A549 (cell line): ENCODE results near the gene POU6F1.

ENCODE experiments used
- BHLHE40 ChIP-seq: IDR thresholded peaks from 2 replicates; pipeline ENCODE4 v1.6.1; 2012; ENCODE audit warnings: low read depth, low read length, inconsistent platforms
- ESRRA ChIP-seq: fragments of 150-350 bp; IDR thresholded peaks from 2 replicates; pipeline ENCODE4 v1.6.1; 2014; ENCODE audit warnings: mild to moderate bottlenecking, low read length, borderline replicate concordance
- HOXB5 ChIP-seq: fragments of 250-450 bp; sonication (Bioruptor Pico); IDR thresholded peaks from 2 replicates; pipeline ENCODE4 v1.5.0; 2020; ENCODE audit warnings: mild to moderate bottlenecking, moderate library complexity
- KDM1A ChIP-seq: fragments of 200-600 bp; sonication (generic); IDR thresholded peaks from 2 replicates; pipeline ENCODE4 v1.6.1; 2016; ENCODE audit warnings: low read depth, mild to moderate bottlenecking
- NPAS2 ChIP-seq: fragments of 250-450 bp; sonication (Bioruptor Pico); IDR thresholded peaks from 2 replicates; pipeline ENCODE4 v1.8.0; 2022; ENCODE audit warnings: mild to moderate bottlenecking, moderate library complexity, borderline replicate concordance
- POLR2A ChIP-seq: IDR thresholded peaks from 2 replicates; pipeline ENCODE4 v1.6.1; 2012; ENCODE audit warnings: mild to moderate bottlenecking, low read length
- SMC3 ChIP-seq: fragments of >200 bp; sonication (Bioruptor Twin); formaldehyde crosslinking; IDR thresholded peaks from 3 replicates; pipeline ENCODE4 v1.6.1; 2018; ENCODE audit warnings: inconsistent platforms
- TF ChIP-seq, protein P1 (sequence below): fragments of >200 bp; sonication (Bioruptor Twin); formaldehyde crosslinking; IDR thresholded peaks from 3 replicates; pipeline ENCODE4 v1.5.1; 2016
- TF ChIP-seq, protein P2 (sequence below): fragments of 450-650 bp; IDR thresholded peaks from 2 replicates; pipeline ENCODE4 v1.6.1; 2014; ENCODE audit warnings: antibody characterized with exemption
- TF ChIP-seq, protein P3 (sequence below): IDR thresholded peaks from 2 replicates; pipeline ENCODE4 v1.6.1; 2012
- TF ChIP-seq, protein P4 (sequence below): fragments of 150-350 bp; IDR thresholded peaks from 2 replicates; pipeline ENCODE4 v1.6.1; 2014; ENCODE audit warnings: low read depth, mild to moderate bottlenecking, low read length
- TF ChIP-seq, protein P5 (sequence below): fragments of 200-600 bp; sonication (generic); IDR thresholded peaks from 2 replicates; pipeline ENCODE4 v1.6.1; 2016; ENCODE audit warnings: antibody characterized with exemption, mild to moderate bottlenecking, moderate library complexity
- TF ChIP-seq, protein P6 (sequence below): IDR thresholded peaks from 2 replicates; pipeline ENCODE4 v1.6.1; 2012
- TF ChIP-seq, protein P7 (sequence below): fragments of >200 bp; sonication (Bioruptor Twin); formaldehyde crosslinking; IDR thresholded peaks from 3 replicates; pipeline ENCODE4 v1.6.1; 2016

DNA sequence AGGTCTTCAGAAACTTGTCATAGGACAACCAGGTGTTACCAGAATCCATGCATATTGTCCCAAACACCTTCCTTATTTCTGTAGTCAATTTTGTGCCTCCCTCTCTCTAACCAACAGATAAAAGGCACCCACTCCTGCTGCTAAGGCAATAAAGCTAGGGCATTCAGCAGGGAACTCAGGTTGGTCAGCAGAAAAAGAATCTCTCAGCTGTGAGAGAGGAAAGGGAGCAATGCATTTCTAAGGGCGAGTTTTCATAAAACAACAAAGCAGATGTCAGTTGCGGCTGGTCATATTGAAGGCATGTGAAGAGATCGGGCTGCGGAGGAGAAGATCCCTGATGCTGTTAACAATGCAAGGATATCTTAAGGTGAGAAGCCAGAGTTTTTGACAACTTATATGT is 7.4 kb upstream of the POU6F1 start:
- TF ChIP-seq, protein P1, sequence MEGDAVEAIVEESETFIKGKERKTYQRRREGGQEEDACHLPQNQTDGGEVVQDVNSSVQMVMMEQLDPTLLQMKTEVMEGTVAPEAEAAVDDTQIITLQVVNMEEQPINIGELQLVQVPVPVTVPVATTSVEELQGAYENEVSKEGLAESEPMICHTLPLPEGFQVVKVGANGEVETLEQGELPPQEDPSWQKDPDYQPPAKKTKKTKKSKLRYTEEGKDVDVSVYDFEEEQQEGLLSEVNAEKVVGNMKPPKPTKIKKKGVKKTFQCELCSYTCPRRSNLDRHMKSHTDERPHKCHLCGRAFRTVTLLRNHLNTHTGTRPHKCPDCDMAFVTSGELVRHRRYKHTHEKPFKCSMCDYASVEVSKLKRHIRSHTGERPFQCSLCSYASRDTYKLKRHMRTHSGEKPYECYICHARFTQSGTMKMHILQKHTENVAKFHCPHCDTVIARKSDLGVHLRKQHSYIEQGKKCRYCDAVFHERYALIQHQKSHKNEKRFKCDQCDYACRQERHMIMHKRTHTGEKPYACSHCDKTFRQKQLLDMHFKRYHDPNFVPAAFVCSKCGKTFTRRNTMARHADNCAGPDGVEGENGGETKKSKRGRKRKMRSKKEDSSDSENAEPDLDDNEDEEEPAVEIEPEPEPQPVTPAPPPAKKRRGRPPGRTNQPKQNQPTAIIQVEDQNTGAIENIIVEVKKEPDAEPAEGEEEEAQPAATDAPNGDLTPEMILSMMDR: no peak
- TF ChIP-seq POLR2A (no peak), ESRRA (no peak), HOXB5 (no peak), SMC3 (no peak), BHLHE40 (no peak), NPAS2 (CRISPR knock-in tag) (no peak), KDM1A (no peak)
- TF ChIP-seq, protein P2, sequence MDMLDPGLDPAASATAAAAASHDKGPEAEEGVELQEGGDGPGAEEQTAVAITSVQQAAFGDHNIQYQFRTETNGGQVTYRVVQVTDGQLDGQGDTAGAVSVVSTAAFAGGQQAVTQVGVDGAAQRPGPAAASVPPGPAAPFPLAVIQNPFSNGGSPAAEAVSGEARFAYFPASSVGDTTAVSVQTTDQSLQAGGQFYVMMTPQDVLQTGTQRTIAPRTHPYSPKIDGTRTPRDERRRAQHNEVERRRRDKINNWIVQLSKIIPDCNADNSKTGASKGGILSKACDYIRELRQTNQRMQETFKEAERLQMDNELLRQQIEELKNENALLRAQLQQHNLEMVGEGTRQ: no peak
- TF ChIP-seq, protein P3, sequence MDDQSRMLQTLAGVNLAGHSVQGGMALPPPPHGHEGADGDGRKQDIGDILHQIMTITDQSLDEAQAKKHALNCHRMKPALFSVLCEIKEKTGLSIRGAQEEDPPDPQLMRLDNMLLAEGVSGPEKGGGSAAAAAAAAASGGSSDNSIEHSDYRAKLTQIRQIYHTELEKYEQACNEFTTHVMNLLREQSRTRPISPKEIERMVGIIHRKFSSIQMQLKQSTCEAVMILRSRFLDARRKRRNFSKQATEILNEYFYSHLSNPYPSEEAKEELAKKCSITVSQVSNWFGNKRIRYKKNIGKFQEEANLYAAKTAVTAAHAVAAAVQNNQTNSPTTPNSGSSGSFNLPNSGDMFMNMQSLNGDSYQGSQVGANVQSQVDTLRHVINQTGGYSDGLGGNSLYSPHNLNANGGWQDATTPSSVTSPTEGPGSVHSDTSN: no peak
- TF ChIP-seq, protein P4, sequence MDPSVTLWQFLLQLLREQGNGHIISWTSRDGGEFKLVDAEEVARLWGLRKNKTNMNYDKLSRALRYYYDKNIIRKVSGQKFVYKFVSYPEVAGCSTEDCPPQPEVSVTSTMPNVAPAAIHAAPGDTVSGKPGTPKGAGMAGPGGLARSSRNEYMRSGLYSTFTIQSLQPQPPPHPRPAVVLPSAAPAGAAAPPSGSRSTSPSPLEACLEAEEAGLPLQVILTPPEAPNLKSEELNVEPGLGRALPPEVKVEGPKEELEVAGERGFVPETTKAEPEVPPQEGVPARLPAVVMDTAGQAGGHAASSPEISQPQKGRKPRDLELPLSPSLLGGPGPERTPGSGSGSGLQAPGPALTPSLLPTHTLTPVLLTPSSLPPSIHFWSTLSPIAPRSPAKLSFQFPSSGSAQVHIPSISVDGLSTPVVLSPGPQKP: no peak
- TF ChIP-seq, protein P5, sequence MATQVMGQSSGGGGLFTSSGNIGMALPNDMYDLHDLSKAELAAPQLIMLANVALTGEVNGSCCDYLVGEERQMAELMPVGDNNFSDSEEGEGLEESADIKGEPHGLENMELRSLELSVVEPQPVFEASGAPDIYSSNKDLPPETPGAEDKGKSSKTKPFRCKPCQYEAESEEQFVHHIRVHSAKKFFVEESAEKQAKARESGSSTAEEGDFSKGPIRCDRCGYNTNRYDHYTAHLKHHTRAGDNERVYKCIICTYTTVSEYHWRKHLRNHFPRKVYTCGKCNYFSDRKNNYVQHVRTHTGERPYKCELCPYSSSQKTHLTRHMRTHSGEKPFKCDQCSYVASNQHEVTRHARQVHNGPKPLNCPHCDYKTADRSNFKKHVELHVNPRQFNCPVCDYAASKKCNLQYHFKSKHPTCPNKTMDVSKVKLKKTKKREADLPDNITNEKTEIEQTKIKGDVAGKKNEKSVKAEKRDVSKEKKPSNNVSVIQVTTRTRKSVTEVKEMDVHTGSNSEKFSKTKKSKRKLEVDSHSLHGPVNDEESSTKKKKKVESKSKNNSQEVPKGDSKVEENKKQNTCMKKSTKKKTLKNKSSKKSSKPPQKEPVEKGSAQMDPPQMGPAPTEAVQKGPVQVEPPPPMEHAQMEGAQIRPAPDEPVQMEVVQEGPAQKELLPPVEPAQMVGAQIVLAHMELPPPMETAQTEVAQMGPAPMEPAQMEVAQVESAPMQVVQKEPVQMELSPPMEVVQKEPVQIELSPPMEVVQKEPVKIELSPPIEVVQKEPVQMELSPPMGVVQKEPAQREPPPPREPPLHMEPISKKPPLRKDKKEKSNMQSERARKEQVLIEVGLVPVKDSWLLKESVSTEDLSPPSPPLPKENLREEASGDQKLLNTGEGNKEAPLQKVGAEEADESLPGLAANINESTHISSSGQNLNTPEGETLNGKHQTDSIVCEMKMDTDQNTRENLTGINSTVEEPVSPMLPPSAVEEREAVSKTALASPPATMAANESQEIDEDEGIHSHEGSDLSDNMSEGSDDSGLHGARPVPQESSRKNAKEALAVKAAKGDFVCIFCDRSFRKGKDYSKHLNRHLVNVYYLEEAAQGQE: no peak
- TF ChIP-seq, protein P6, sequence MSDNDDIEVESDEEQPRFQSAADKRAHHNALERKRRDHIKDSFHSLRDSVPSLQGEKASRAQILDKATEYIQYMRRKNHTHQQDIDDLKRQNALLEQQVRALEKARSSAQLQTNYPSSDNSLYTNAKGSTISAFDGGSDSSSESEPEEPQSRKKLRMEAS: no peak
- TF ChIP-seq, protein P7, sequence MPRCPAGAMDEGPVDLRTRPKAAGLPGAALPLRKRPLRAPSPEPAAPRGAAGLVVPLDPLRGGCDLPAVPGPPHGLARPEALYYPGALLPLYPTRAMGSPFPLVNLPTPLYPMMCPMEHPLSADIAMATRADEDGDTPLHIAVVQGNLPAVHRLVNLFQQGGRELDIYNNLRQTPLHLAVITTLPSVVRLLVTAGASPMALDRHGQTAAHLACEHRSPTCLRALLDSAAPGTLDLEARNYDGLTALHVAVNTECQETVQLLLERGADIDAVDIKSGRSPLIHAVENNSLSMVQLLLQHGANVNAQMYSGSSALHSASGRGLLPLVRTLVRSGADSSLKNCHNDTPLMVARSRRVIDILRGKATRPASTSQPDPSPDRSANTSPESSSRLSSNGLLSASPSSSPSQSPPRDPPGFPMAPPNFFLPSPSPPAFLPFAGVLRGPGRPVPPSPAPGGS: no peak
